A549 (cell line): ENCODE measurements around the gene FAAP100. TPM values are rescaled to one million over a fixed set of nuclear protein-coding genes. Genes with fewer than 3 reads are reported as not detected.

Experiments
- ATAC-seq, 2 experiments: fragments of 200-7000 bp in 1 of 2; fragments of >200 bp in 1 of 2; cut with Nextera tagmentation in 1 of 2; cut with Tn5 transposase in 1 of 2; 3 replicates each; pipeline versions ENCODE4 v1.8.0 to v1.9.1; 2018 to 2020; ENCODE audit warnings: mild to moderate bottlenecking in 1 of 2, moderate library complexity in 1 of 2
- CTCF ChIA-PET: fragments of 300-600 bp; sonication (Branson Sonifier 250); formaldehyde crosslinking; extraction: SDS; loops from one replicate; lab custom pipeline; 2021; ENCODE audit warnings: antibody characterized with exemption, inconsistent platforms; lab: Yijun Ruan, JAX
- POLR2A ChIA-PET: fragments of 350-600 bp; formaldehyde crosslinking; extraction: SDS; loops from one replicate; lab custom pipeline; 2021; ENCODE audit warnings: antibody characterized with exemption, inconsistent platforms; lab: Yijun Ruan, JAX
- DNase-seq, 2 experiments: peaks; one replicate each; pipeline versions ENCODE4 v3.0.0 to v3.0.0-alpha.2; 2011 to 2016; ENCODE audit warnings: low read depth in 1 of 2, low spot score in 1 of 2
- FAIRE-seq: peaks from 2 replicates; lab custom pipeline; 2011; peaks lifted over from hg19 to GRCh38; lab: Jason Lieb, UNC
- H3K27ac ChIP-seq, 2 experiments: fragments of >200 bp; sonication (Bioruptor Twin); formaldehyde crosslinking; 3 replicates each; pipeline ENCODE4 v1.5.1; 2016 to 2017
- H3K4me1 ChIP-seq: fragments of >200 bp; sonication (Bioruptor Twin); formaldehyde crosslinking; 3 replicates; pipeline ENCODE4 v1.6.1; 2016
- H3K4me2 ChIP-seq: fragments of >200 bp; sonication (Bioruptor Twin); formaldehyde crosslinking; 3 replicates; pipeline ENCODE4 v1.6.1; 2016
- H3K4me3 ChIP-seq: fragments of >200 bp; sonication (Bioruptor Twin); formaldehyde crosslinking; 3 replicates; pipeline ENCODE4 v1.5.1; 2016
- H3K9me3 ChIP-seq: fragments of >200 bp; sonication (Bioruptor Twin); formaldehyde crosslinking; 3 replicates; pipeline ENCODE4 v1.6.1; 2016
- ATOH8 ChIP-seq: fragments of 250-450 bp; sonication (Bioruptor Pico); IDR thresholded peaks from 2 replicates; pipeline ENCODE4 v1.5.0; 2020; ENCODE audit warnings: low read depth, mild to moderate bottlenecking, moderate library complexity
- CTCF ChIP-seq: fragments of >200 bp; sonication (Bioruptor Twin); formaldehyde crosslinking; IDR thresholded peaks from 3 replicates; pipeline ENCODE4 v1.5.1; 2016
- EHMT2 ChIP-seq: fragments of 200-600 bp; sonication (generic); IDR thresholded peaks from 2 replicates; pipeline ENCODE4 v1.6.1; 2016; ENCODE audit warnings: antibody characterized with exemption, low read depth, mild to moderate bottlenecking, moderate library complexity
- ELK1 ChIP-seq: fragments of 150-350 bp; IDR thresholded peaks from 2 replicates; pipeline ENCODE4 v1.6.1; 2014; ENCODE audit warnings: low read depth, mild to moderate bottlenecking, low read length
- FOSB ChIP-seq: fragments of 250-450 bp; sonication (Bioruptor Pico); IDR thresholded peaks from 2 replicates; pipeline ENCODE4 v1.5.0; 2020; ENCODE audit warnings: mild to moderate bottlenecking, moderate library complexity
- FOSL2 ChIP-seq, 2 experiments: fragments of 450-650 bp in 1 of 2; fragments of >200 bp in 1 of 2; sonication (Bioruptor Twin) in 1 of 2; formaldehyde crosslinking; IDR thresholded peaks; 2 replicates each; pipeline versions ENCODE4 v1.5.0 to v1.6.1; 2016 to 2020; ENCODE audit warnings: mild to moderate bottlenecking in 1 of 2, moderate library complexity in 1 of 2
- GATA3 ChIP-seq: IDR thresholded peaks from 2 replicates; pipeline ENCODE4 v1.6.1; 2012; ENCODE audit warnings: borderline replicate concordance
- HMGXB4 ChIP-seq: fragments of 250-450 bp; sonication (Bioruptor Pico); IDR thresholded peaks from 2 replicates; pipeline ENCODE4 v1.5.0; 2021; ENCODE audit warnings: mild to moderate bottlenecking, moderate library complexity, borderline replicate concordance
- HOXA7 ChIP-seq: fragments of 250-450 bp; sonication (Bioruptor Pico); IDR thresholded peaks from 2 replicates; pipeline ENCODE4 v1.5.0; 2020; ENCODE audit warnings: mild to moderate bottlenecking, moderate library complexity
- HOXB13 ChIP-seq: fragments of 250-450 bp; sonication (Bioruptor Pico); IDR thresholded peaks from 2 replicates; pipeline ENCODE4 v1.5.0; 2020; ENCODE audit warnings: low read depth, mild to moderate bottlenecking, moderate library complexity
- HOXB5 ChIP-seq: fragments of 250-450 bp; sonication (Bioruptor Pico); IDR thresholded peaks from 2 replicates; pipeline ENCODE4 v1.5.0; 2020; ENCODE audit warnings: mild to moderate bottlenecking, moderate library complexity
- JUNB ChIP-seq: fragments of >200 bp; sonication (Bioruptor Twin); formaldehyde crosslinking; IDR thresholded peaks from 2 replicates; pipeline ENCODE4 v1.6.1; 2016
- KDM1A ChIP-seq: fragments of 200-600 bp; sonication (generic); IDR thresholded peaks from 2 replicates; pipeline ENCODE4 v1.6.1; 2016; ENCODE audit warnings: low read depth, mild to moderate bottlenecking
- MAFK ChIP-seq: fragments of 450-650 bp; IDR thresholded peaks from 2 replicates; pipeline ENCODE4 v1.6.1; 2014; ENCODE audit not compliant: partially characterized antibody
- NPAS2 ChIP-seq: fragments of 250-450 bp; sonication (Bioruptor Pico); IDR thresholded peaks from 2 replicates; pipeline ENCODE4 v1.8.0; 2022; ENCODE audit warnings: mild to moderate bottlenecking, moderate library complexity, borderline replicate concordance
- RAD21 ChIP-seq, 2 experiments: fragments of >200 bp in 1 of 2; sonication (Bioruptor Twin) in 1 of 2; formaldehyde crosslinking in 1 of 2; IDR thresholded peaks in 1 of 2; conservative IDR thresholded peaks in 1 of 2; 2 replicates in 1 of 2; 3 replicates in 1 of 2; pipeline ENCODE4 v1.6.1; 2012 to 2018; ENCODE audit warnings: inconsistent platforms in 1 of 2
- RARB ChIP-seq: fragments of 250-450 bp; sonication (Bioruptor Pico); IDR thresholded peaks from 2 replicates; pipeline ENCODE4 v1.8.0; 2021; ENCODE audit warnings: mild to moderate bottlenecking, moderate library complexity
- RFX5 ChIP-seq: fragments of 450-650 bp; IDR thresholded peaks from 2 replicates; pipeline ENCODE4 v1.7.1; 2014; ENCODE audit warnings: antibody characterized with exemption, mild to moderate bottlenecking, moderate library complexity
- USF2 ChIP-seq: fragments of 450-650 bp; IDR thresholded peaks from 2 replicates; pipeline ENCODE4 v1.6.1; 2014; ENCODE audit warnings: antibody characterized with exemption
- ZC3H11A ChIP-seq: fragments of 450-650 bp; IDR thresholded peaks from 2 replicates; pipeline ENCODE4 v1.6.1; 2014; ENCODE audit warnings: antibody characterized with exemption, mild to moderate bottlenecking
- ZFP36 ChIP-seq: fragments of 450-650 bp; IDR thresholded peaks from 2 replicates; pipeline ENCODE4 v1.6.1; 2014; ENCODE audit warnings: borderline replicate concordance; ENCODE audit not compliant: partially characterized antibody
- ZSCAN20 ChIP-seq: fragments of 250-450 bp; sonication (Bioruptor Pico); IDR thresholded peaks from 2 replicates; pipeline ENCODE4 v1.8.0; 2022; ENCODE audit warnings: mild to moderate bottlenecking, moderate library complexity
- WGBS: methylation state at CpG from one replicate; pipeline ENCODE4 v1.1.6; 2017; ENCODE audit errors: missing lambda C conversion rate; 5-methylcytosine and 5-hydroxymethylcytosine counted together
- polyA plus RNA-seq, 4 experiments: library from polyadenylated mRNA; depleted of rRNA in 3 of 4; stranded (reverse); fragments of >200 nt; fragmentation: RNase III in 1 of 4; extraction: RNeasy Plus Mini Kit Qiagen cat#74134 plus additional on column Dnase treatment in 1 of 4; gene quantifications; 2 replicates in 3 of 4; 3 replicates in 1 of 4; pipeline ENCODE4 v1.2.3, GENCODE V29; 2011 to 2017

FAAP100 gene
- polyA plus RNA-seq, 2 of the 4 experiments (the other 2 are of a cell fraction), result 5.4 to 16.8 TPM

GRCh38 chr17:81543756-81544155, 8.4 kb downstream of the FAAP100 start (continued):
- TF ChIP-seq ZSCAN20 (CRISPR knock-in tag) (no peak), NPAS2 (CRISPR knock-in tag) (no peak), GATA3 (no peak), JUNB (no peak)
- TF ChIP-seq, all 56 proteins: peak for 0

GRCh38 chr17:81543339-81543675, 8.8 kb downstream of the FAAP100 start:
- 95% methylated on average over 14 of the region's 14 CpGs for WGBS
- Histone ChIP-seq H3K9me3 (no peaks in the 10 kb centered on the region), H3K4me1 (no peaks in the 10 kb centered on the region), H3K27ac (peak overlapping the region in 1 of 2 experiments; percentile 13; a peak in 1 of 6 replicates), H3K4me2 (no peak overlapping the region), H3K4me3 (no peak overlapping the region)
- ATAC-seq (no peak), FAIRE-seq (no peak), DNase-seq (no peak)
- ChIA-PET CTCF (interaction anchor here (0.9 to 6.4 kb wide), 8 partner anchors 8 to 290 kb away, joined by 3 to 51 read pairs (median 4); partner anchors contain the start of gene FAAP100), POLR2A (interaction anchor here (1.4 to 1.9 kb wide), 2 partner anchors 9 kb away, joined by 4 to 5 read pairs; no protein-coding TSS in a partner anchor)
- no peak for TF ChIP-seq HOXB5 (CRISPR knock-in tag)
- no peak for TF ChIP-seq CTCF
- TF ChIP-seq RAD21 (conservative IDR thresholded peaks at IDR 0.05 in 1 of 2, IDR thresholded peaks at IDR 0.05 in 1 of 2), result no peak
- TF ChIP-seq FOSL2 (IDR thresholded peaks at IDR 0.05), result no peak
- TF ChIP-seq FOSL2 (CRISPR knock-in tag; IDR thresholded peaks at IDR 0.05), result no peak
- no peak for TF ChIP-seq HMGXB4
- TF ChIP-seq ATOH8 (CRISPR knock-in tag), result no peak
- no peak for TF ChIP-seq EHMT2
- TF ChIP-seq ZFP36, result no peak
- TF ChIP-seq FOSB (CRISPR knock-in tag), result no peak
- TF ChIP-seq USF2, result no peak
- TF ChIP-seq HOXB13 (CRISPR knock-in tag), result no peak
- no peak for TF ChIP-seq RFX5
- TF ChIP-seq ELK1, result no peak
- TF ChIP-seq ZC3H11A, result no peak
- no peak for TF ChIP-seq HOXA7 (CRISPR knock-in tag)
- no peak for TF ChIP-seq RARB (CRISPR knock-in tag)
- TF ChIP-seq KDM1A, result no peak
- TF ChIP-seq MAFK, result no peak
